Measurements from ENCODE around the gene SH3BGRL2. TPM values are rescaled to one million over a fixed set of nuclear protein-coding genes. Genes with fewer than 3 reads are reported as not detected.

Gene SH3BGRL2
- total and polyA plus RNA-seq, 12 donors, result 4.1 to 8.6 (median 5.0) TPM

GRCh38 chr6:79610306-79611009, 20.7 kb upstream of the SH3BGRL2 start:
- Histone ChIP-seq H3K9me3 (no peaks in the 10 kb centered on the region), H3K27ac (no peak overlapping the region), H3K4me3 (no peak overlapping the region), H3K4me1 (peaks cover 0 to 11% (median 0%) of the 10 kb centered on the region in 9 donors), H3K36me3 (no peaks in the 10 kb centered on the region), H3K27me3 (no peaks in the 10 kb centered on the region)
- no peak for TF ChIP-seq CTCF (IDR thresholded peaks at IDR 0.05)
- ATAC-seq (no peak), DNase-seq (no peak)
- WGBS, 2 donors, result 68 to 79% methylated on average over 5 of the region's 5 CpGs
- intact Hi-C loops (cut with DNase I), result no loop called here

GRCh38 chr6:79612457-79612856, 18.7 kb upstream of the SH3BGRL2 start:
- intact Hi-C loops (cut with DNase I), result no loop called here
- DNase-seq (no peak), ATAC-seq (no peak)
- Histone ChIP-seq H3K9me3 (no peaks in the 10 kb centered on the region), H3K4me1 (peaks cover 0 to 11% (median 0%) of the 10 kb centered on the region in 9 donors), H3K36me3 (no peaks in the 10 kb centered on the region), H3K4me3 (no peak overlapping the region), H3K27me3 (no peaks in the 10 kb centered on the region), H3K27ac (no peak overlapping the region)
- TF ChIP-seq CTCF (IDR thresholded peaks at IDR 0.05), result no peak
- 89 to 91% methylated on average over 2 of the region's 2 CpGs for WGBS, 2 donors

DNA sequence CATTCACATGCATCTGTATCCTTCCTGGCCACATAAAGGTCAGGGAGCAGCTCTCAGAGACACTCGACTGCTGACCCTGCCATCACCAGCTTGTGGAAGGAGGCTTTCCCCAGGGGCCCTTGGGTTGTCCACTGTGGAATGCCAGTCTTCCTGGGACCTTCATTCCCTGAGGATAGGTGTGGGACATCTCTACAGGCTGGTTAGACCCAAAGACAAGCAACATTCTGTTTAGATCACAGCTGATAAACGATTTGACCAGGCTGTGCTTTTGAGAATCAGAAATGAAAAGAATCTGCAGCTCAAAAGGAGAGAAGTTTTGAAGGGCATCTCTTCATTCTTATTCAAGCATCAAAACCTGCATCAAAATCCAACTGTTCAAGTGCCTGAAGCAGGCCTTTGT, 18.2 kb upstream of the SH3BGRL2 start:
- H3K4me3 ChIP-seq, result no peak overlapping the region
- H3K27ac ChIP-seq, result no peak overlapping the region
- DNase-seq (no peak), ATAC-seq (no peak)
- no peaks in the 10 kb centered on the region for H3K36me3 ChIP-seq
- no peak for TF ChIP-seq CTCF (IDR thresholded peaks at IDR 0.05)
- no peaks in the 10 kb centered on the region for H3K27me3 ChIP-seq
- H3K9me3 ChIP-seq, result no peaks in the 10 kb centered on the region
- intact Hi-C loops (cut with DNase I), result no loop called here
- WGBS, 2 donors, result 66 to 81% methylated on average over 2 of the region's 2 CpGs
- H3K4me1 ChIP-seq, result peaks cover 0 to 11% (median 0%) of the 10 kb centered on the region in 9 donors

- Histone ChIP-seq H3K36me3 (no peaks in the 10 kb centered on the region), H3K27ac (no peak overlapping the region), H3K4me1 (peaks cover 0 to 11% (median 0%) of the 10 kb centered on the region in 9 donors), H3K27me3 (no peaks in the 10 kb centered on the region), H3K9me3 (no peaks in the 10 kb centered on the region), H3K4me3 (no peak overlapping the region)
- DNase-seq, result no peak
- TF ChIP-seq CTCF (IDR thresholded peaks at IDR 0.05), result no peak
- no peak for ATAC-seq
- intact Hi-C loops (cut with DNase I), result no loop called here
- WGBS, 2 donors, result 86 to 90% methylated on average over 6 of the region's 6 CpGs
These were observed 17.2 kb upstream of the SH3BGRL2 start for GRCh38 chr6:79613912-79614311.

Data from heart right ventricle (tissue), 16 donors.